Stimulated activated CD8-positive, alpha-beta memory T cell treated with anti-CD3 and anti-CD28 coated beads, Interleukin-15, amount 100 ng/mL, for 48 hours (primary cell): ENCODE measurements around the gene SYT1.
"Not testable (repeated sequence)": the region's sequence is repeated elsewhere in the genome, so short reads cannot be mapped to it uniquely, and the experiment has no call there.

ENCODE experiments used
- DNase-seq, 2 donors: peaks; one replicate each; pipeline ENCODE4 v3.0.0-alpha.2; 2020; ENCODE audit warnings: low read depth in 2 of 2

The SYT1 gene

DNA sequence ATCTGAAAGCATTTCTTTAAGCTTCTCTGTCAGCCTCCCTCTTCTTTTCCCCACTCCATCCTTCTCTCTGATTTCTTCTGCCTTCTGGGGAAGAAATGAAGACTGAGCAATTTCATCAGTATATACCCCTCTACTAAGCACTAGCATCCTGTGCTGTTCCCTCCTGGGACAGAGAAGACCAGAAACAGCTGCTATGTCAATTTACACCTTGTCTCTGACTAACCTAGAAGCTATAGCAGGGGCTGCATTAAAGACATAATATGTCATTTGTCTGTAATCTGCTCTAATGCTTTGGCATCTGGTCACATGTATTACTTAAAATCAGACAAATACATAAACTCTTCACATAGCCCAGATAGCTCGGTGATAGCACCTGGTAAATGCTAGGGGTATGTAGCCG, 529.3 kb downstream of the SYT1 start:
- DNase-seq, result no peak

DNA sequence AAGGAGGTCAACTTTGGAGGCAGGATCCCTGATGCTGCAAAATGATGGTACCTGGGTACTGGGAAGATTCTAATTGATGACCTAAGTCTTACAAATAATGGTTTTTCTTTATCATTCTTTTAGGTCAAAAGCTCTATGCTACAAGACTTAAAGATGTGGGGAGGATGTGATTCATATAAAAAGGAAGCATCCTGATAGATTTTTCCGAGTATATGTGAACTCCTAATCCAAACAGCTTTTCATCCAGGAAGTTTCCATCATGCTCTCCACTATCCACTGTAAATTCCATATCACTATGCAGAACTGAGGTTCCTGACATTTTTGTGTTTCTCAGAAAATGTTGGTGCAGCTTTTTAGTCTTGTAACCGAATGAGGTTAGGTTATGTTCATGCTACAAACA, 533.0 kb downstream of the SYT1 start:
- no peak for DNase-seq

DNA sequence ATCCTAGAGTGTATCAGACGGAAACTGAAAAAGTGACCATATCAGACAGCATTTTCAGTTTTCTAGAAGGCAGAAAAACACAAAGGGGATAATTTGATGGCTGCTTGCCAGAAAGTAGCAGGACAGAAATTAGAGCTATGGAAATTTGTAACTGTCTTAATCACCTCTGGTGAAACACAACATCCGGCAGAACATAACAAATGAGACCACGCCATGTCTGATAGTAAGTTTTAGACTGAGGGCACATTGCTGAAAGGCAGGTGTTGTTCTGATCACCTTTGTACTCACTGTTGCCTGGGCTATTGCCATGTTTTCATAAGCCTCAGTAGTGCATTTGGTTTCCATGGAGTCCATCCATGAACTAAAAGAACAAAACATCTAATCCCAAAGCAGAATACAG, 535.9 kb downstream of the SYT1 start:
- no peak for DNase-seq

DNA sequence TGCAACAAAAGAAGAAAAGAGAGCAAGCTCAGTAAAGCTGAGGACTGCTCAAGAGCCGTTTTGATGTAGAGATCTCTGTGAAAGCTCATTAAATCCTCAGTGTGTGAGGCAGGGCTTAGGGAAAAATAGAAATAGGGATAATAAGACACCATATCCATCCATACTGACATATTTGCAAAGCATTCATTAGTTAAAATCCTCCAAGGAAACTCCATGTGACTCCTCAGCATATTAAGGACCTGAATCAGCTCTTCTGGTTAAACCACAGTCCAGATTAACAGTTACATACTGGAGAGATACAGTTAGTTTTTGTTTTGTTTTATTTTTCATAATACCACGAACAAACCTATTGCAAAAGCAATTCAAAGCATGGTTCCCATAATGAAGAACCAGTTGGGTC, 538.0 kb downstream of the SYT1 start:
- no peak for DNase-seq

DNA sequence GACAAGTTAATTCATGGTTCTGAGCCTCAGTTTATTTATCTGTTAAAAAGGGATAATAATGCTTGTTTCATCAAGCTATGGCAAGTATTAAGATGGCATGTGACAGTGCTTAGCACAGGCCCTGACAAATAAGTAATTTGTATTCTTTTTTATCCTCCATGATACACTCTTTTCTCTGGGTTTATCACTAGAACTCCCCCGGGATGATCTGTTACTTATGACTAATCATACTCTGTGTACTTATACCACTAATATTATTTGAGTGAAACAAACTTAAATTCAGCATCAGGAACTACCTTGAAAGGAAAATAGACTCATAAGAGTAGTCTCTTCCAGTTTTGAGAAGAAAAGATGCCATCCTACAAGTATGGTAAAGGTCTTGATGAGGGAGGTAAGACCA, 542.4 kb downstream of the SYT1 start:
- no peak for DNase-seq

DNA sequence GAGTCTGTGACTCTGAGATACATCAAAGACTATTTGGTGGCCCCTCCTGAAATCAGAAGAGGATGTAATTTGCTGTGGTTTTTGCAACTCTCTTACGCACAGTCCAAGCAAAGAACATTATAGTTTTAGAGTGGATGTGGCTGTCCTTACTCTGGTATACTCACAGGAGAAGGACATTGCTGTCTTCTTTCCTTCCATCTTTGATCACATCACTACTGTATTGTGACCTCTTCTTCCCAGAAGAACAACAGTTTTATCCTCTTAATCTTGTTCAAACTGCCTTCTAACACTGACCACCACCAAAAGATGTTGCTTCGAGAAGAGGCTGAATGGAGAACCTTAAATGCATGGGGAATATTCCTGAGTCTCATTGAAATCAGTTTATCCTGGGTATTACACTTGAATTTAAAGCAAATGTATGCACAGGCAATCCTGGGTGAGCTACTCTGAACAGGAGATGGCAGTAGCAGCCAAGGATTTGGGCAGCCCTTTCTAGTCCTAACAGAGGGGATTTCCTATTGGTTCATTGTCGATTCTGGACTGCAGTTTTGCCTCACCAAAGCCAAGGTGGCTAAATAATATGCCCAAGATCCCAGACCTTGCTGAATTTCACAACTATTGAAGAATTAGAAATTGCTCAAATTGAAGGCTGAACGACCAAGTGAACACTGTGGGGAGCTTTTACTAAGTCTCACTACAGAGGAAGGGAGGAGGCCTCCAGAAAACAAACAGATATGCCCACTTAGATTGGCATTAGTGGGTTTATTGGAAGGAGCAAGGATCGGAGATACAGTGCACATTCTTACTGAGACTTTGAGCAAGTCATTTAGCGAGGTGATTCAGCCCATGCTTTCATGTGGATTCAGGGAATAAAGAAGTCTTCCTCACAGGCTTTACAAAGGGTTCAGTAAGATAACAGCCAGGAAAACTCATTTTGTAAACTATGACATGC, 543.4 kb downstream of the SYT1 start:
- no peak for DNase-seq

DNA sequence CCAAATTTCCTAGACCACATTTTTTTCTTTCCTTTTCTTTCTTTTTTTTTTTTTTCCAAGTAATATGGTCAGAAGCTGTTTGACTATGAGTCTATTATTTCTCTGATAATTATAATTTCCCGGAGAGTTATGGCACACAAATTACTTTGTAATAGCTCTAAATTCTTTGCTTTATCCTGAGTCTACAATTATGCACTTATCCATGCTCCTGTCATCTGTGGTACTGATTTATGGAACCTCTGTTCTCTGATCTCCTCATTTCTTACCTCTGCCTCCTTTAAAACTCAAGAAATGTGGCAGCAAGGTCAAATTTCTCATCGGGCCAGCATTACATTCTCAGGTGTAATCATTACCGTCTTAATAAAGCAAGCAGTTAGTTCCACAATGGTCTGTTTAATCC, 544.1 kb downstream of the SYT1 start:
- no peak for DNase-seq

DNA sequence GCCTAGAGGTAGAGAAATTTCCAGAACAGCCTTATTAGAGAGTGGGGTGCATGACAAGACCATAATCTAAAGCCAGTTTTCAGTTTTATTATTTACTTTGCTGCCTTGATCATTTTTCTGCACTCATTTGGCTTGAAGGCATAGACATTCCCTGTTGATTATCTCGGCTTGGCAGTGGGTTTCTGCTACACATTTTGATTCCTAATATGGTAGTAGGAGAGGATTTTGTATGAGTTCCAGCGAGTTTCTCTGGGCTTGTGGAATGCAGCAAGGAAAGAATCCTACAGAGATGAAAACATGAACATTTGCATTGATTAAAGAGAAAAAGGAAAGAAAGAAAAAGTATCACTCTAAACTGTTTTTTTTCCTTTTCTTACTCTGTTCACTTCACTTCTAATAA, 545.0 kb downstream of the SYT1 start:
- DNase-seq, result no peak

DNA sequence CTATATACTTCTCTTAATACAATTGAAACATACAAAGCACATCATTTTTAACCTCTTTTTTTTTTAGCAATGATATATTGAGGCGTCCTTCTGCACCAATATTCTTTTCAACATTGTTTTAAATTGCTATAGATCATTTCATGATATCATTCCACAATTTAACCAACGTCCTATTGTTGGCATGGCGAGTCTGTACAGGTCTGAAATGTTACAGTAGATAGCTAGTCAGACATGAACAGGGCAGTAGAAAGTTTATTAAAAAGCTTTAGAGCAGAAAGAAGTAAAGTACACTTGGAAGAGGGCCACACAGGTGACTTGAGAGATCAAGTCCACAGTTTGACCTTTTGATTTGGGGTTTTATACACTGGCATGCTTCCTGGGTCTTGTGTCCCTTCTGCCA, 547.2 kb downstream of the SYT1 start:
- DNase-seq, result no peak

DNA sequence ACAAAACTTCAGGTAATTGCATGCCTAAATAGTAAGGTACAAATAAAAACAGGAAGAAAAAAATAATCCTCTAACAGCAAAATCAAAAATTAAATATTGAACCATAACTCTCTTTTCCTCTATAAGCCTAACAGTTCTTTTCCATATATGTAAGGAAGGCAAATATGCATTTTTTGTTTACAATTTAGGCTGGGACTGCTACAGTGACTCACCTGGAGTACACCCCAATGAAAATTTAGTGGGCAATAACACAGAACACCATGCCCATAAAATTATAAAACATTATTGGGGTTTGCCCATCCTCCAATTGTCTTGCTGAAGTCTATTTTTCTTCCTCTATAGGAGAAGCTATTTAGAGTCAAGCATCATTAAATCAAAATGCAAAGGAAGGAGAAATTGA, 549.2 kb downstream of the SYT1 start:
- DNase-seq, result no peak

DNA sequence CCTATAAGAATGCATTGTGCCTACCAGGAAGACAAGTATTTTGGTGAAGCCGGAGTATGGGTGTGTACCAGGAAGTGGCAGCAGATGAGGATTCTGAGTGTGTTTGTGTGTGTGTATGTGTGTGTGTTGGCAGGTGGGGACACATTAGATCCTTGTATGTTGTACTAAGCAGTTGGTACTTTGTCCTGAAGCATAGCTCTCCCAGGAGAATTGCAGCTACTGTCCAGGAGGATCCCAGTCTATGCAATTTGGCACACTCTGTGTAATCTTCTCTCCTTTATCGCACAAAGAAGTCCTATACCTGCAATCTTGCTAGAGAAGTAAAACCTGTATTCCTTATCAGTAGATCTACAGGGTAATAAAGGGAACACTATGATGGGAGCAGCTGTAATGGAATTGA, 549.7 kb downstream of the SYT1 start:
- no peak for DNase-seq

DNA sequence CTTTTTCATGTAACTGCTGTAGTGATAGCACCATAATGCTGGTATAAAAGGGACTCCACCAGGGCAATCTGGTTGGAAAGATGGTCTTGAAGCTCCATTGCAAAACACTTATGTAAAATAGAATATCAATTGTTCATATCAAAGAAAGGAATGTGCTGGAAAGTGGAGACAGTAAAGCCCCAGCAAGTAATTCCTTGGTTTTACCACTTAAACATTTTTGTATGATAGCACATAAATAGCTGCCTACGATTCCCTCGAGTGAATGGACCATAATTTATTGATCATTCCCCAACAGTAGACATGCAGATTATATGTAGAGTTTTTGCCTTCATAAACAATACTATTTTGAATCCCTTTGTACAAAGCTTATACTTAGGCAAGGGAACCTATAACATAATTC, 550.7 kb downstream of the SYT1 start:
- DNase-seq, result no peak

DNA sequence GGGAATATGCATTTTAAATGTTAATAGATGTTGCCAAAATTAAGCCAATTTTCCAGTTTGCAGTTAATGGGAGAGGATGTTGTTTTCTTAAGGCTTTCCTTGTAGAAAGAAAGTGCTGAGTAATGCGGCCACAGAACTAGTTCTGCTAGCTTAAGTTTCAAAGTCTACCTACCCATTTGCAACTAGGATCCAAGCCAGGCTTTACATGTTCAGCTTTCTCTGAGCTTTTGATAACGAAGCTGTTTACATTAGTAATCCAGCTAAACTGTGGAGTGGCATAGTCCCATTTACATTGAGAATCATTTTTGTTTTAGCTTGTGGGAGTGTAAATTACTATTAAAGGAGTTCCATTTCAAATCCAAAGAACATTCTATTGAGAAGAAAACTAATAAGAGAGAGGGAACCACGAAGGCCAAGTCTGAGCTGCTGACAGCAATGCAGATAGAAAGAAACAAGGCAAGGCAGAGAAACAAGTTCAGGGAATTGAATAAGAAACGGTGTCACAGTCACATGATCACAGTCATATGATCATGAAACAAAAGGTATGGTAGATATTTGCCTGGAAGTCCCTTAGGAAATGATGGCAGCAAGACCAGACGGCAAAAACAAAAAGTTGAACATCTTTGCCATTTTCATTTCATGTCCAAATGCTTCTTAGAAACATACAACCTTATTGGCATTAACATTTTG, 551.3 kb downstream of the SYT1 start:
- DNase-seq, result no peak

DNA sequence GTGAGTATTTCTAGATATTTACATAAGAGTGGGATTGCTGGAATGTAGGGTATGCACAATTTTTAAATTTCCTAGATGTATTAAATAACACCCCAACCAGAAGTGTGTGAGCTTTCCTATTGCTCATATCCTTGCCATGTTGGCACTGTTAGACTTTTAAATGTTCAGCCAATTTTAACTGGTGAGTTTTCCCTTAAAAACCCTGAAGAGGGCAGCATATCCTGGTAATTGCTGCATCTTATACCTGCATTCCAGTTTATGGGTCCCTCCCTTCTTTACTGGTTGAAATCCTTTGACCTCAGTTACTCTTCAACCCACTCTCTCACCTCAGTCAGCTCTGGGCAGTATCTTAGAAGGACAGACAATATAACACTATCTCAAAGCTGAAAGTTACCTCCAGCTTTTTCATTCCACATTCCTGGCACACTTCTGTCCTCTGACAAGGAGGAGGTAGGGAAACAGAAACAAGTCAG, 555.6 kb downstream of the SYT1 start:
- DNase-seq, result no peak

DNA sequence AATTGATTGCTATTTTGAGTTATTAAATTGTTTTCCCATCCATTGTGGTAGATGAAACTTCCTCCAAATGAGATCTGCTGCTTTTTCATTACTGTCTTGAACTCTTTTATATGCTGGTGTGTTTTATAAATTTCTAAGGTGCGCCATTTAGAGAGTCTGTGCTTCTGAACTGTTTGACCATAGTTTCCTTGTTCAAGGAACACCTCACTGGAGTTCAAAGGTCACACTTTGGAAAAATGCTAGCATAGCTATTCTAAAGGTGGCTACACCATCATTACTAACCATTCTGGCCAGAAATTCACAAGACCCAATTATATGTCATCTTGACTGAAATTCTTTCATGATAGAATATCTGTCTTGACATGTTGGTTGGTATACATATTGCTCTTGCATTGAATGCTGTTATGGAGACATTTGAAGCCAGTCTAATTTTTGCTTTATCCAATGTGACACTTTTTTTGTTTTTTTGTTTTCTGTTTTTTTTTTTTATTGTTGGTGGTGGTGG, 556.7 kb downstream of the SYT1 start:
- no peak for DNase-seq

DNA sequence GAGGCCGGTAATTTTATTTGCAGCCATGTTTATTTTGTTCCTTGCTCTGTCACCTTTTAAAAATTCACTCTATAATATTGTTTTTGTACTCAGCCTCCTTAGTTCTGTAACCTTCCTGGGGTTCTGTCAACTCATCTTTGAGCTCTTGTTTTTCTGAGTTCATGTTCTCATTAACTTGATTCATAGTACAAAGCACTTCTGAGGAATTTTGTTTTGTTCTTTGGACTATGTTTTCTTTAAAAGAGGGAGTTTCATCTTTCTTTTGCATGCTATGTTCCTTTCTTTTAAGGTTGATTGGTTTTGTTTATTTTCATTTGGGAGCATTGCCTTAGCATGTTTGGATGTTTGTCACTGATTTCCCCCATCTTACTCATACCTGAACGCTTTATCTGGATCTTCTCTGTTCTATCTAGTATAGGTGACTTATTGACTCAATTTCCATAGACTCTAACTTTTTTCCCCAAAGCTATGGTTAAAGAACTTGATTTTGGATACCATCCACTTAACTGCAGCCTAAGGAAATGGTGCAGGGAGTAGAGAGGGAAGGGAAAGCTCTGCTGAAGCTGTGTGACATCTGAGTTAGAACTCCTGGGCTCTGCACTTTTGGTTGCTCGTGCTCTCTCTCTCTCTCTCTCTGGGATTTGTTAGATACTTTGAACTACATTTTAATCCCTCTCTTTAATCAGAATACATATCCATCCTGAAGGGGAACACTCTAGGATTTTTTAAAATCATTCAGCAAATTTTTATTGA, 557.7 kb downstream of the SYT1 start:
- no peak for DNase-seq

DNA sequence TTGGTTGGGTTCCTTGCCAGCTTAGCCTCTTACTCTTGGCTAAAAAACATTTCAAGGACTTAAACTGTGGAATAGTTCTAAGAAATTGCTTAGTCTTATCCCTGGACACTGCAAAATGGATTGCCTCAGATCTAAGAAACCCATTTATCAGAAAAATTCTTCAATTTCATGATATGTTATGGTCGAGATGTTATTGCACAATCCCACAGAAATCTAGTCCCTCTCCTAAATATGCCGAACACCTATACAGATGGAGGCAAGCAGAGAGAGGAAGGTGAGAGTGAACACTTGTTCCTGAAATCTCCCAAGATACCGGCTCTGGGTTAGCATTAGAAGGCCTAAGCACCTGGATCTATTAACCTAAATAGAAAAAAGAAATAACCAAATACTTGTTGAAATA, 559.0 kb downstream of the SYT1 start:
- DNase-seq, result no peak

DNA sequence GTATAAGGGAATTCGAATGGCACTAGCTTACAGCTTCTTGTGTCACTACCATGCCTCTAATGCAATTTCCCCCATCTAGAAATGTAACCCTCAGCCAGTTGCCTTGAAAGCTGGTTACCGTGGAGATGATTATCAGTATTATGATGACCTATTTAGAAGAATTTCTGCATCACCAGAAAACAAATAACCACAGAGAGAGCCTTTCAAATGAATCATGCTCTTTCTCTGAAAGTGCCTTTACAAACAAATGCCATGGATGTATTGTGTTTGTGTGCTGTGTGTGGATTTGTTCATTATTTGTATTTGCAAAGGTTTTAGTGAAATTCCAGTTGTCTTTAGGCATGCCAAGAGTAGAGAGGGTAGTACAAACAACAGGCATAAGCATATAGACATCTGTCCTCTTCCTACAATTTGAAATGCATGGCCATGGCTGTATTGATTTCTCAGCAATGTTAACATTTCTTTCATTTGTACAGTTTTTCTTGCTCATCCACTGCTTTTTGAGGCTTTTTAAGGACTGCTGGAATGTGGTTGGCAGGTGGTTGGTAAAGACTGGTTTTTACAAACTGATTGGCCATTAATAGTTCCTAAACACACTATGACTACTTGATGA, 559.6 kb downstream of the SYT1 start:
- no peak for DNase-seq

DNA sequence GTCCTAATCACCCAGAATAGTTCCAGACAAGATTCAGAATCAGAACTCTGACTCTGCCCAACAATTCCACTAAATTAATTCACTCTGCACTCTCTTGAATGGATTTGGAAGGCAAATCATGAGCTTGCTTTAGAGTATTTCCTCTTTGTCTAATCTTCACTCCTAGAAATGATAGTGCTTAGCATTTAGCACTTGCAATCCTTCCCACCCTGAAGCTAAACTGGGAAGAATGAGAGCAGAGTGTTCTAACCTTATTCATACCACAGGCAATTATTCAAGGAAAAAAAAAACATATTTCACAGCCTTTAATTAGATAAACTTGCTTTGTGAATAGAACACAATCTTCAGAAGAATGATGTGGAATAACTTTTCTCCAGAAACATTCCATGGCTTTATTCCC, 561.5 kb downstream of the SYT1 start:
- no peak for DNase-seq

DNA sequence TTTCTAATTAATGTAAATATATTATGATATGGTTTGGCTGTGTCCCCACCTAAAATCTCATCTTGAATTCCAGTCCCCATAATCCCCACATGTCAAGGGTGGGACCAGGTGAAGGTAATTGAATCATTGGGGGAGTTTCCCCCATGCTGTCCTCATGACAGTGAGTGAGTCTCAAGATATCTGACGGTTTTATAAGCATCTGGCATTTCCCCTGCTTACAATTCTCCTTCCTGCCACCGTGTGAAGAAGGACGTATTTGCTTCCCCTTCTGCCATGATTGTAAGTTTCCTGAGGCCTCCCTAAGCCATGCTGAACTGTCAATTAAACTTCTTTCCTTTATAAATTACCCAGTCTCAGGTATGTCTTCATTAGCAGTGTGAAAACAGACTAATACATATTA, 562.2 kb downstream of the SYT1 start:
- not testable (repeated sequence) for DNase-seq

DNA sequence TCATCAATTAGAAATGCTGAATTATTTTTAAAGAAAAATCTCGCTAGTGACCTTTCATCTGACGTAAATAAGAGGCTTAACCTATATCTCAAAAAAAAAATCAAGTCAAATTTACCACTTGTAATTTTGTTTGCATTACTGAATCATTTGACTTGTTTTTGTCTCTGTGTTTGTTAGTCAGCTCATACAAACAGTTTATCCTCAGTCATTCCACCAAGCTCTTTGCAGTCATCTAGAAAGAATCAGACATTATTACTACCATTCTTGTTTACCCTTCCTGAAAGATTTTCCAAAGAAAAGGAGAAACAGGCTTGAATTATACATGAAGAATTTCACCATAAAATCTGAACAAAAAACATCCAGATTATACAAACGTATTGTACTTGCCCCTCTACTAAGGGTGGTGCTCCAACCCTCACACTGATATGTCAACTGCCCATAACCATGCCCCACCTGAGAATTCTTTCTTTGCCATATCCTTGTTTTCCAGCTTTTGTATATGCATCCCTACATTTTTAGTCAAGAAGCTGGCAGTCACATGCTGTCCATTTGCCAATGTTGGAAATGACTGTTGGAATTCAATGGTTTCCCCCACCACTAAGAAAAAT, 569.0 kb downstream of the SYT1 start:
- no peak for DNase-seq
